GM23338 (cell line): ENCODE results near the gene CA12.

Experiments used
- CREB1 ChIP-seq: fragments of 250-450 bp; sonication (Bioruptor Pico); IDR thresholded peaks from 2 replicates; pipeline ENCODE4 v1.5.0; 2020; ENCODE audit warnings: low read depth, mild to moderate bottlenecking, moderate library complexity
- EZH2 ChIP-seq: fragments of 200-600 bp; sonication (generic); IDR thresholded peaks from one replicate; pipeline ENCODE4 v1.8.0; 2017; ENCODE audit warnings: antibody characterized with exemption, mild to moderate bottlenecking, low read depth; ENCODE audit not compliant: unreplicated experiment
- EZH2phosphoT487 ChIP-seq: fragments of 200-600 bp; sonication (generic); IDR thresholded peaks from one replicate; pipeline ENCODE4 v1.8.1; 2018; ENCODE audit warnings: antibody characterized with exemption; ENCODE audit not compliant: unreplicated experiment
- JUNB ChIP-seq: IDR thresholded peaks from one replicate; pipeline ENCODE4 v1.6.1; 2016; ENCODE audit warnings: antibody characterized with exemption; ENCODE audit not compliant: unreplicated experiment
- NANOG ChIP-seq: IDR thresholded peaks from 2 replicates; pipeline ENCODE4 v1.6.1; 2016; ENCODE audit warnings: antibody characterized with exemption, borderline replicate concordance
- POLR2AphosphoS5 ChIP-seq: IDR thresholded peaks from 2 replicates; pipeline ENCODE4 v1.6.1; 2016; ENCODE audit warnings: antibody characterized with exemption, low read depth
- STAT1 ChIP-seq: IDR thresholded peaks from one replicate; pipeline ENCODE4 v1.6.1; 2016; ENCODE audit warnings: antibody characterized with exemption; ENCODE audit not compliant: unreplicated experiment
- ZNF114 ChIP-seq: fragments of 250-450 bp; sonication (Bioruptor Pico); IDR thresholded peaks from 2 replicates; pipeline ENCODE4 v1.5.0; 2020; ENCODE audit warnings: mild to moderate bottlenecking, moderate library complexity
- ZNF331 ChIP-seq: fragments of 250-450 bp; sonication (Bioruptor Pico); IDR thresholded peaks from 2 replicates; pipeline ENCODE4 v1.5.0; 2020; ENCODE audit warnings: low read depth, mild to moderate bottlenecking, moderate library complexity
- TF ChIP-seq, protein P1 (sequence below), 2 experiments: fragments of 200-600 bp in 1 of 2; sonication (generic) in 1 of 2; conservative IDR thresholded peaks; 2 replicates each; pipeline versions ENCODE4 v1.5.1 to v1.6.1; 2016 to 2017; ENCODE audit warnings: antibody characterized with exemption in 2 of 2, low read depth in 2 of 2, mild to moderate bottlenecking in 2 of 2, moderate library complexity in 1 of 2
- TF ChIP-seq, protein P2 (sequence below): IDR thresholded peaks from one replicate; pipeline ENCODE4 v1.6.1; 2018; ENCODE audit warnings: antibody characterized with exemption; ENCODE audit not compliant: unreplicated experiment
- TF ChIP-seq, protein P3 (sequence below): IDR thresholded peaks from 2 replicates; pipeline ENCODE4 v1.6.1; 2016; ENCODE audit warnings: antibody characterized with exemption
- TF ChIP-seq, protein P4 (sequence below): fragments of 250-450 bp; sonication (Bioruptor Pico); IDR thresholded peaks from 2 replicates; pipeline ENCODE4 v1.5.0; 2020; ENCODE audit warnings: mild to moderate bottlenecking, moderate library complexity

DNA sequence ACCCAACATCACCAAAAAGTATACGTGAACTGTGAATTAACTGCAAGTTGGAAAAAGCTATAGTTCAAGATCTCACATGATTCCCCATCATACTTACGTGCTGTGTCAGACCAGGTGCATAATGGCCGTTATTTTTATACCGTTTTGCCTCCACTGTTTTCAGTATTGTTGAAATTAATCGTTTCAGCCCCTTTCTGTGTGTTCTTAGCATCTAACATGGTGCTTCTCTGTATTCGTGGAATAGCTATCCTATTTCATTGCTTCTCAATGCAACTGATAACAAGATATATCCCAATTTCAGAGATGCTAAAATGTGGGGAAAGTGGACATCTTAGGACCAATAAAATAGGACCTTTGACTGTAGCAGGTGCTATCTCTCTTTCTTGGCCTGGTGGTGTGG lies 13.7 kb downstream of the CA12 start:
- TF ChIP-seq, protein P1, sequence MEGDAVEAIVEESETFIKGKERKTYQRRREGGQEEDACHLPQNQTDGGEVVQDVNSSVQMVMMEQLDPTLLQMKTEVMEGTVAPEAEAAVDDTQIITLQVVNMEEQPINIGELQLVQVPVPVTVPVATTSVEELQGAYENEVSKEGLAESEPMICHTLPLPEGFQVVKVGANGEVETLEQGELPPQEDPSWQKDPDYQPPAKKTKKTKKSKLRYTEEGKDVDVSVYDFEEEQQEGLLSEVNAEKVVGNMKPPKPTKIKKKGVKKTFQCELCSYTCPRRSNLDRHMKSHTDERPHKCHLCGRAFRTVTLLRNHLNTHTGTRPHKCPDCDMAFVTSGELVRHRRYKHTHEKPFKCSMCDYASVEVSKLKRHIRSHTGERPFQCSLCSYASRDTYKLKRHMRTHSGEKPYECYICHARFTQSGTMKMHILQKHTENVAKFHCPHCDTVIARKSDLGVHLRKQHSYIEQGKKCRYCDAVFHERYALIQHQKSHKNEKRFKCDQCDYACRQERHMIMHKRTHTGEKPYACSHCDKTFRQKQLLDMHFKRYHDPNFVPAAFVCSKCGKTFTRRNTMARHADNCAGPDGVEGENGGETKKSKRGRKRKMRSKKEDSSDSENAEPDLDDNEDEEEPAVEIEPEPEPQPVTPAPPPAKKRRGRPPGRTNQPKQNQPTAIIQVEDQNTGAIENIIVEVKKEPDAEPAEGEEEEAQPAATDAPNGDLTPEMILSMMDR (conservative IDR thresholded peaks at IDR 0.05; ENCODE audit: low read depth in 2 of 2), result no peak
- no peak for TF ChIP-seq EZH2
- no peak for TF ChIP-seq EZH2phosphoT487
- TF ChIP-seq POLR2AphosphoS5, result no peak
- no peak for TF ChIP-seq CREB1 (CRISPR knock-in tag)
- no peak for TF ChIP-seq STAT1
- TF ChIP-seq ZNF331, result no peak
- TF ChIP-seq, protein P2, sequence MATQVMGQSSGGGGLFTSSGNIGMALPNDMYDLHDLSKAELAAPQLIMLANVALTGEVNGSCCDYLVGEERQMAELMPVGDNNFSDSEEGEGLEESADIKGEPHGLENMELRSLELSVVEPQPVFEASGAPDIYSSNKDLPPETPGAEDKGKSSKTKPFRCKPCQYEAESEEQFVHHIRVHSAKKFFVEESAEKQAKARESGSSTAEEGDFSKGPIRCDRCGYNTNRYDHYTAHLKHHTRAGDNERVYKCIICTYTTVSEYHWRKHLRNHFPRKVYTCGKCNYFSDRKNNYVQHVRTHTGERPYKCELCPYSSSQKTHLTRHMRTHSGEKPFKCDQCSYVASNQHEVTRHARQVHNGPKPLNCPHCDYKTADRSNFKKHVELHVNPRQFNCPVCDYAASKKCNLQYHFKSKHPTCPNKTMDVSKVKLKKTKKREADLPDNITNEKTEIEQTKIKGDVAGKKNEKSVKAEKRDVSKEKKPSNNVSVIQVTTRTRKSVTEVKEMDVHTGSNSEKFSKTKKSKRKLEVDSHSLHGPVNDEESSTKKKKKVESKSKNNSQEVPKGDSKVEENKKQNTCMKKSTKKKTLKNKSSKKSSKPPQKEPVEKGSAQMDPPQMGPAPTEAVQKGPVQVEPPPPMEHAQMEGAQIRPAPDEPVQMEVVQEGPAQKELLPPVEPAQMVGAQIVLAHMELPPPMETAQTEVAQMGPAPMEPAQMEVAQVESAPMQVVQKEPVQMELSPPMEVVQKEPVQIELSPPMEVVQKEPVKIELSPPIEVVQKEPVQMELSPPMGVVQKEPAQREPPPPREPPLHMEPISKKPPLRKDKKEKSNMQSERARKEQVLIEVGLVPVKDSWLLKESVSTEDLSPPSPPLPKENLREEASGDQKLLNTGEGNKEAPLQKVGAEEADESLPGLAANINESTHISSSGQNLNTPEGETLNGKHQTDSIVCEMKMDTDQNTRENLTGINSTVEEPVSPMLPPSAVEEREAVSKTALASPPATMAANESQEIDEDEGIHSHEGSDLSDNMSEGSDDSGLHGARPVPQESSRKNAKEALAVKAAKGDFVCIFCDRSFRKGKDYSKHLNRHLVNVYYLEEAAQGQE, result no peak
- TF ChIP-seq, protein P3, sequence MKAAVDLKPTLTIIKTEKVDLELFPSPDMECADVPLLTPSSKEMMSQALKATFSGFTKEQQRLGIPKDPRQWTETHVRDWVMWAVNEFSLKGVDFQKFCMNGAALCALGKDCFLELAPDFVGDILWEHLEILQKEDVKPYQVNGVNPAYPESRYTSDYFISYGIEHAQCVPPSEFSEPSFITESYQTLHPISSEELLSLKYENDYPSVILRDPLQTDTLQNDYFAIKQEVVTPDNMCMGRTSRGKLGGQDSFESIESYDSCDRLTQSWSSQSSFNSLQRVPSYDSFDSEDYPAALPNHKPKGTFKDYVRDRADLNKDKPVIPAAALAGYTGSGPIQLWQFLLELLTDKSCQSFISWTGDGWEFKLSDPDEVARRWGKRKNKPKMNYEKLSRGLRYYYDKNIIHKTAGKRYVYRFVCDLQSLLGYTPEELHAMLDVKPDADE, result no peak
- TF ChIP-seq, protein P4, sequence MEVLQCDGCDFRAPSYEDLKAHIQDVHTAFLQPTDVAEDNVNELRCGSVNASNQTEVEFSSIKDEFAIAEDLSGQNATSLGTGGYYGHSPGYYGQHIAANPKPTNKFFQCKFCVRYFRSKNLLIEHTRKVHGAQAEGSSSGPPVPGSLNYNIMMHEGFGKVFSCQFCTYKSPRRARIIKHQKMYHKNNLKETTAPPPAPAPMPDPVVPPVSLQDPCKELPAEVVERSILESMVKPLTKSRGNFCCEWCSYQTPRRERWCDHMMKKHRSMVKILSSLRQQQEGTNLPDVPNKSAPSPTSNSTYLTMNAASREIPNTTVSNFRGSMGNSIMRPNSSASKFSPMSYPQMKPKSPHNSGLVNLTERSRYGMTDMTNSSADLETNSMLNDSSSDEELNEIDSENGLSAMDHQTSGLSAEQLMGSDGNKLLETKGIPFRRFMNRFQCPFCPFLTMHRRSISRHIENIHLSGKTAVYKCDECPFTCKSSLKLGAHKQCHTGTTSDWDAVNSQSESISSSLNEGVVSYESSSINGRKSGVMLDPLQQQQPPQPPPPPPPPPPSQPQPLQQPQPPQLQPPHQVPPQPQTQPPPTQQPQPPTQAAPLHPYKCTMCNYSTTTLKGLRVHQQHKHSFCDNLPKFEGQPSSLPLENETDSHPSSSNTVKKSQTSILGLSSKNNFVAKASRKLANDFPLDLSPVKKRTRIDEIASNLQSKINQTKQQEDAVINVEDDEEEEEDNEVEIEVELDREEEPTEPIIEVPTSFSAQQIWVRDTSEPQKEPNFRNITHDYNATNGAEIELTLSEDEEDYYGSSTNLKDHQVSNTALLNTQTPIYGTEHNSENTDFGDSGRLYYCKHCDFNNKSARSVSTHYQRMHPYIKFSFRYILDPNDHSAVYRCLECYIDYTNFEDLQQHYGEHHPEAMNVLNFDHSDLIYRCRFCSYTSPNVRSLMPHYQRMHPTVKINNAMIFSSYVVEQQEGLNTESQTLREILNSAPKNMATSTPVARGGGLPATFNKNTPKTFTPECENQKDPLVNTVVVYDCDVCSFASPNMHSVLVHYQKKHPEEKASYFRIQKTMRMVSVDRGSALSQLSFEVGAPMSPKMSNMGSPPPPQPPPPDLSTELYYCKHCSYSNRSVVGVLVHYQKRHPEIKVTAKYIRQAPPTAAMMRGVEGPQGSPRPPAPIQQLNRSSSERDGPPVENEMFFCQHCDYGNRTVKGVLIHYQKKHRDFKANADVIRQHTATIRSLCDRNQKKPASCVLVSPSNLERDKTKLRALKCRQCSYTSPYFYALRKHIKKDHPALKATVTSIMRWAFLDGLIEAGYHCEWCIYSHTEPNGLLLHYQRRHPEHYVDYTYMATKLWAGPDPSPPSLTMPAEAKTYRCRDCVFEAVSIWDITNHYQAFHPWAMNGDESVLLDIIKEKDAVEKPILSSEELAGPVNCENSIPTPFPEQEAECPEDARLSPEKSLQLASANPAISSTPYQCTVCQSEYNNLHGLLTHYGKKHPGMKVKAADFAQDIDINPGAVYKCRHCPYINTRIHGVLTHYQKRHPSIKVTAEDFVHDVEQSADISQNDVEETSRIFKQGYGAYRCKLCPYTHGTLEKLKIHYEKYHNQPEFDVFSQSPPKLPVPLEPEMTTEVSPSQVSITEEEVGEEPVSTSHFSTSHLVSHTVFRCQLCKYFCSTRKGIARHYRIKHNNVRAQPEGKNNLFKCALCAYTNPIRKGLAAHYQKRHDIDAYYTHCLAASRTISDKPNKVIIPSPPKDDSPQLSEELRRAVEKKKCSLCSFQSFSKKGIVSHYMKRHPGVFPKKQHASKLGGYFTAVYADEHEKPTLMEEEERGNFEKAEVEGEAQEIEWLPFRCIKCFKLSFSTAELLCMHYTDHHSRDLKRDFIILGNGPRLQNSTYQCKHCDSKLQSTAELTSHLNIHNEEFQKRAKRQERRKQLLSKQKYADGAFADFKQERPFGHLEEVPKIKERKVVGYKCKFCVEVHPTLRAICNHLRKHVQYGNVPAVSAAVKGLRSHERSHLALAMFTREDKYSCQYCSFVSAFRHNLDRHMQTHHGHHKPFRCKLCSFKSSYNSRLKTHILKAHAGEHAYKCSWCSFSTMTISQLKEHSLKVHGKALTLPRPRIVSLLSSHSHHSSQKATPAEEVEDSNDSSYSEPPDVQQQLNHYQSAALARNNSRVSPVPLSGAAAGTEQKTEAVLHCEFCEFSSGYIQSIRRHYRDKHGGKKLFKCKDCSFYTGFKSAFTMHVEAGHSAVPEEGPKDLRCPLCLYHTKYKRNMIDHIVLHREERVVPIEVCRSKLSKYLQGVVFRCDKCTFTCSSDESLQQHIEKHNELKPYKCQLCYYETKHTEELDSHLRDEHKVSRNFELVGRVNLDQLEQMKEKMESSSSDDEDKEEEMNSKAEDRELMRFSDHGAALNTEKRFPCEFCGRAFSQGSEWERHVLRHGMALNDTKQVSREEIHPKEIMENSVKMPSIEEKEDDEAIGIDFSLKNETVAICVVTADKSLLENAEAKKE (CRISPR knock-in tag), result no peak
- TF ChIP-seq NANOG, result no peak
- TF ChIP-seq ZNF114 (CRISPR knock-in tag), result no peak
- TF ChIP-seq JUNB, result no peak
